ENCODE results near the gene INTS7.

INTS7 gene

DNA sequence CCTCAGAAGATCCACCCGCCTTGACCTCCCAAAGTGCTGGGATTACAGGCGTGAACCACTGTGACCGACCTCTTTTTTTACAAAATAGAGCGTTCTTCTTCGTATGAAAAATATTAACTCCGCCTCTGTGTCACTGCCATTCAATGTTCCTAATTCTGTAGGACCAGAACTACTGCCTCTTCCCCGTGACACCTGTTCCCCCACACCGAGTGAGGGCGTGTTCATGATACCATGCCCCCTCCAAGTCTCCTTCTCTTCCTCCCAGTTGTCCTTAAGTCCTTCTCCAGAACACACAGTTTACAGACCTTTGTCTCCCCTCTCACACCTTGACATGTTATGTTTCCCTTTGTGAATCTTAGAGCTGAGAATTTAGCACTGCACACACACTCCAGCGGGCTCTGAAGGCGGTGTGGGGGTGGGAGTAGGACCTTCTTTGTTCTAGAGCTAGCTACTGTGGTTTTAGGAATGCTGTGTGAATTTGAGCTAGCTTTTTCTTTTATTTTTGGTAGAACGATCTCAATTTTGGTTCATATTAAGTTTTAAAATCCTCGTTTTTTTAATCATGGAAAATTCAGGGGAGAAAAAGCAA is 122.4 kb downstream of the INTS7 start:
- H3K36me3 ChIP-seq (replicated peaks), result no peaks in the 10 kb centered on the region

DNA sequence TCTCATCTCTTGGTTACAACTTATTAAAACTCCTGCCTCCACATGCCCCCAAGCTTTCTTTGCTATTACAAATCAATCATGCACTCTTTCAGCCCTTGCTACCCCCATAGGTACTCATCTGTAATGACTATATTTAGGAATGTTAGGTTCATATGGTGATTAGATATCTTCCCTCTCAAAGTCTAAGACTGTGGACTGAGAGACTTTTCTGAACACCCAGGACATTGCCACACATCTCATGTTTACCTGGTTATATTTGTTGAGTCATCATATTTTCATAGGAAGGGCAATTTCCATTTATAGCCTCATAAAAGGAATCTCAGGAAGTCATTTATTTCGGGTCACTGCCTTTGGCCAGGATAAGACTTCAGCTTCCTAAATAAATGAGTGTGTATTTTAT is 123.3 kb downstream of the INTS7 start:
- no peak overlapping the region for H3K4me3 ChIP-seq (ENCODE audit: low read depth, low read length)
- H3K27ac ChIP-seq, result no peak overlapping the region
- no peaks in the 10 kb centered on the region for H3K27me3 ChIP-seq (replicated peaks)
- TF ChIP-seq, protein P1, sequence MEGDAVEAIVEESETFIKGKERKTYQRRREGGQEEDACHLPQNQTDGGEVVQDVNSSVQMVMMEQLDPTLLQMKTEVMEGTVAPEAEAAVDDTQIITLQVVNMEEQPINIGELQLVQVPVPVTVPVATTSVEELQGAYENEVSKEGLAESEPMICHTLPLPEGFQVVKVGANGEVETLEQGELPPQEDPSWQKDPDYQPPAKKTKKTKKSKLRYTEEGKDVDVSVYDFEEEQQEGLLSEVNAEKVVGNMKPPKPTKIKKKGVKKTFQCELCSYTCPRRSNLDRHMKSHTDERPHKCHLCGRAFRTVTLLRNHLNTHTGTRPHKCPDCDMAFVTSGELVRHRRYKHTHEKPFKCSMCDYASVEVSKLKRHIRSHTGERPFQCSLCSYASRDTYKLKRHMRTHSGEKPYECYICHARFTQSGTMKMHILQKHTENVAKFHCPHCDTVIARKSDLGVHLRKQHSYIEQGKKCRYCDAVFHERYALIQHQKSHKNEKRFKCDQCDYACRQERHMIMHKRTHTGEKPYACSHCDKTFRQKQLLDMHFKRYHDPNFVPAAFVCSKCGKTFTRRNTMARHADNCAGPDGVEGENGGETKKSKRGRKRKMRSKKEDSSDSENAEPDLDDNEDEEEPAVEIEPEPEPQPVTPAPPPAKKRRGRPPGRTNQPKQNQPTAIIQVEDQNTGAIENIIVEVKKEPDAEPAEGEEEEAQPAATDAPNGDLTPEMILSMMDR (IDR thresholded peaks at IDR 0.05; ENCODE audit: low read depth, low read length, missing control alignments), result no peak
- in situ Hi-C loops (cut with HindIII; ENCODE audit: low pct_ligation_motif_present, low sequenced_read_pairs), result no loop called here
- DNase-seq, result no peak
- H3K36me3 ChIP-seq (replicated peaks), result no peaks in the 10 kb centered on the region

More for the DNA sequence above, 122.4 kb downstream of the INTS7 start:
- no peak for DNase-seq
- in situ Hi-C loops (cut with HindIII; ENCODE audit: low pct_ligation_motif_present, low sequenced_read_pairs), result no loop called here
- no peak overlapping the region for H3K27ac ChIP-seq
- H3K27me3 ChIP-seq (replicated peaks), result no peaks in the 10 kb centered on the region
- H3K4me3 ChIP-seq (ENCODE audit: low read depth, low read length), result no peak overlapping the region
- TF ChIP-seq, protein P1 (IDR thresholded peaks at IDR 0.05; ENCODE audit: low read depth, low read length, missing control alignments), result no peak

- Histone ChIP-seq H3K4me3 (ENCODE audit: low read depth, low read length) (no peak overlapping the region), H3K36me3 (replicated peaks) (no peaks in the 10 kb centered on the region), H3K27me3 (replicated peaks) (no peaks in the 10 kb centered on the region), H3K27ac (no peak overlapping the region)
- no peak for DNase-seq
- TF ChIP-seq, protein P1 (IDR thresholded peaks at IDR 0.05; ENCODE audit: low read depth, low read length, missing control alignments), result no peak
- in situ Hi-C loops (cut with HindIII; ENCODE audit: low pct_ligation_motif_present, low sequenced_read_pairs), result no loop called here
These were observed 124.4 kb downstream of the INTS7 start for GRCh38 chr1:211910913-211911485.

- in situ Hi-C loops (cut with HindIII; ENCODE audit: low pct_ligation_motif_present, low sequenced_read_pairs), result no loop called here
- Histone ChIP-seq H3K27ac (no peak overlapping the region), H3K36me3 (replicated peaks) (no peaks in the 10 kb centered on the region), H3K27me3 (replicated peaks) (no peaks in the 10 kb centered on the region), H3K4me3 (ENCODE audit: low read depth, low read length) (no peak overlapping the region)
- DNase-seq, result no peak
- TF ChIP-seq, protein P1 (IDR thresholded peaks at IDR 0.05; ENCODE audit: low read depth, low read length, missing control alignments), result no peak
These were observed 125.1 kb downstream of the INTS7 start for GRCh38 chr1:211910113-211910884.

DNA sequence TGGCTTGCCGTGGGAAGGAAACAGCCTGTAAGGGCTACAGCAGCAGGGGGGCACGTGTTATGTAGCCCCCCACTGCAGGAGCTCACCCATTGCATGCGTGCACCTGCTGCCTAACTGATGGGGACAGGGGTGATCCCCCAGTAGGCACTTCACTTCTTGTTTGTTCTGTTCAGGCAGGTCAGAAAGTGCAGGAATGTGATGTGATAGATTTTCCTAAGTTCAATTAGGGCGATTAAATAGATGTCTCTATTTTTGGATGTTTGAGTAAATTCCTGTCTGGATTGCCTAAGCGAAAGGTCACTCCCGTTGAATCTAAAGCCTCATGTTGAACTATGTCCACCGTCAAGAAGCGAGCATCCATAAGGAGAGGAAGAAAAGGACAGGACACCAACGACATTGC is 126.0 kb downstream of the INTS7 start:
- no peaks in the 10 kb centered on the region for H3K27me3 ChIP-seq (replicated peaks)
- no peak overlapping the region for H3K4me3 ChIP-seq (ENCODE audit: low read depth, low read length)
- in situ Hi-C loops (cut with HindIII; ENCODE audit: low pct_ligation_motif_present, low sequenced_read_pairs), result no loop called here
- TF ChIP-seq, protein P1 (IDR thresholded peaks at IDR 0.05; ENCODE audit: low read depth, low read length, missing control alignments), result no peak
- H3K36me3 ChIP-seq (replicated peaks), result no peaks in the 10 kb centered on the region
- DNase-seq, result no peak
- H3K27ac ChIP-seq, result no peak overlapping the region
